ENCODE measurements around the gene YWHAH. TPM values are rescaled to one million over a fixed set of nuclear protein-coding genes. Genes with fewer than 3 reads are reported as not detected.
A peak's percentile ranks its signal among the peaks of the same experiment; 100 is the strongest.
"Not testable (repeated sequence)": the region's sequence is repeated elsewhere in the genome, so short reads cannot be mapped to it uniquely, and the experiment has no call there.

The YWHAH gene
- total RNA-seq, 1 donor from 2014 or later = 171 TPM

DNA sequence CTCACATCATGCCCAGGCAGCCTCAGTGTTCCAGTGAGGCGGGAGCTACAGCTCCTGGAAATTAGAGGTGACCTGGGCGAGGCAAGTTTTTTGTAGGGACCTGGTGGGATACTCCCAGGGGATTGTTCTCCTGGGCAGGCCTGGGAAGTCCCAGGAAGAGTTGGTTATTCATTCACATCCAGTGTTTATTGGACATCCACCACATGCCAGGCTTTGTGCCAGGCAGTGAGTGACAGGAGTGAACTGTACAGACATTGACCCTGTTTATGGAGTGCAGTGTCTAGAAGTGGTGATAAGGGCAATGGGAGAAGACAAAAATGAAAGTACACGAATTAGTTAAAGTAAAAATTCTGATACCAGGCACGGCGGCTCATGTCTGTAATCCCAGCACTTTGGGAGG, 29.4 kb downstream of the YWHAH start:
- Histone ChIP-seq H3K27me3 (ENCODE audit: low read depth) (no peaks in the 10 kb centered on the region), H3K36me3 (no peaks in the 10 kb centered on the region), H3K4me1 (peaks cover 14% of the 10 kb centered on the region), H3K9me3 (no peaks in the 10 kb centered on the region), H3K27ac (no peak overlapping the region), H3K4me3 (no peak overlapping the region)
- TF ChIP-seq, protein P1, sequence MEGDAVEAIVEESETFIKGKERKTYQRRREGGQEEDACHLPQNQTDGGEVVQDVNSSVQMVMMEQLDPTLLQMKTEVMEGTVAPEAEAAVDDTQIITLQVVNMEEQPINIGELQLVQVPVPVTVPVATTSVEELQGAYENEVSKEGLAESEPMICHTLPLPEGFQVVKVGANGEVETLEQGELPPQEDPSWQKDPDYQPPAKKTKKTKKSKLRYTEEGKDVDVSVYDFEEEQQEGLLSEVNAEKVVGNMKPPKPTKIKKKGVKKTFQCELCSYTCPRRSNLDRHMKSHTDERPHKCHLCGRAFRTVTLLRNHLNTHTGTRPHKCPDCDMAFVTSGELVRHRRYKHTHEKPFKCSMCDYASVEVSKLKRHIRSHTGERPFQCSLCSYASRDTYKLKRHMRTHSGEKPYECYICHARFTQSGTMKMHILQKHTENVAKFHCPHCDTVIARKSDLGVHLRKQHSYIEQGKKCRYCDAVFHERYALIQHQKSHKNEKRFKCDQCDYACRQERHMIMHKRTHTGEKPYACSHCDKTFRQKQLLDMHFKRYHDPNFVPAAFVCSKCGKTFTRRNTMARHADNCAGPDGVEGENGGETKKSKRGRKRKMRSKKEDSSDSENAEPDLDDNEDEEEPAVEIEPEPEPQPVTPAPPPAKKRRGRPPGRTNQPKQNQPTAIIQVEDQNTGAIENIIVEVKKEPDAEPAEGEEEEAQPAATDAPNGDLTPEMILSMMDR (IDR thresholded peaks at IDR 0.05) = no peak
- no peak for ATAC-seq
- intact Hi-C loops (cut with DNase I) = no loop called here
- DNase-seq = no peak

DNA sequence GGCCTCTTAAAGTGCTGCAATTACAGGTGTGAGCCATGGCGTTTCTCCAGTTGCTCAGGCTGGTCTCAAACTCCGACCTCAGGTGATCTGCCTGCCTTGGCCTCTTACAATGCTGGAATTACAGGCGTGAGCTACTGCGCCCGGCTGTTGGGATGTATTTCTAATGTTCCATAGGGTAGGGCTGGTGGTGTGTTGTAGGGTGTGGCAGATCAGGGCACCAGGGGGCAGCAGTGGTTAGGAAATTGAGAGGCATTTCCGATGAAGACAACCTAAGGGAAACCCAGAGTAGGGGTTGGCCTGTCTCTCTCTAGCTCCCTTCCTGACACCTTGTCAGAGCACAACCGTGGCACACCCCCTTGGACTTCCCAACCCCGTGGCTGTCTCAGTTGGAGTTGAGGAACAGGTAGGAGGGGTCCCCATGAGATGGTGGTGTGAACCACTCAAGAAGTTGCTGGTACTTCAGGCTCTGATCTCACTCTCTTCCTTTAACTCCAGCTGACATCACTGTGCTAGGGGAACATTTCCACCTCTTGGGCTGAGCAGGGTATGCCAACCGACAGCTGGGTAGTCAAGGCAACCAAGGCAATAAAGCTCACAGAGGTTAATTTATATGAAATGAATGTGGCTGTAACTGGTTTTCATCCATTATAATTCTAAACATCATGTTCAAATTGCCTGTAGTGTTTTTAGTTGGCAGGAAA, 33.0 kb downstream of the YWHAH start:
- Histone ChIP-seq H3K9me3 (no peaks in the 10 kb centered on the region), H3K27me3 (ENCODE audit: low read depth) (no peaks in the 10 kb centered on the region), H3K4me3 (no peak overlapping the region), H3K27ac (no peak overlapping the region), H3K36me3 (no peaks in the 10 kb centered on the region), H3K4me1 (no peaks in the 10 kb centered on the region)
- peak; percentile 84 to 90 for ATAC-seq
- TF ChIP-seq, protein P1 (IDR thresholded peaks at IDR 0.05) = peak; percentile 61
- DNase-seq = peak; percentile 70
- intact Hi-C loops (cut with DNase I) = no loop called here

DNA sequence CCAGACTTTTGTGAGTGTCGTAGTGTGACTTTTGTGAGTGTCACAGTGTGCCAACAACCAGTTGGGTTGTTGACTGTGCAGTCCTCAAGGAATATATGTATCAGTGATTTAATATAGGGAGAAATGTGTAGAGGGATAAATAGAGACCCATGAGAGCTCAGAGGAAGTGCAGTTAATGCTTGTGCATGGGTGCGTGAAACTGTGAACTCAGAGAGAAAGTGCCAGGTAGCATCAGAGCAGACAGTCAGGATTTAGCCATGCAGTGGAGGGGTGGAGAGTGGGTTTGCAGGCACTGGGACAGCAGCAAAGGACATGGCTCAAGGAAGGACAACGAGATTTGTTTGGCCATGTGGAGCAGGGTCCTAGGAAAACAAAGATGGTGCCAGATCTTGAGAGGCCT, 33.6 kb downstream of the YWHAH start:
- DNase-seq = no peak
- TF ChIP-seq, protein P1 (IDR thresholded peaks at IDR 0.05) = no peak
- no peak for ATAC-seq
- intact Hi-C loops (cut with DNase I) = no loop called here
- Histone ChIP-seq H3K27me3 (ENCODE audit: low read depth) (no peaks in the 10 kb centered on the region), H3K27ac (no peak overlapping the region), H3K4me3 (no peak overlapping the region), H3K9me3 (no peaks in the 10 kb centered on the region), H3K4me1 (no peaks in the 10 kb centered on the region), H3K36me3 (no peaks in the 10 kb centered on the region)

DNA sequence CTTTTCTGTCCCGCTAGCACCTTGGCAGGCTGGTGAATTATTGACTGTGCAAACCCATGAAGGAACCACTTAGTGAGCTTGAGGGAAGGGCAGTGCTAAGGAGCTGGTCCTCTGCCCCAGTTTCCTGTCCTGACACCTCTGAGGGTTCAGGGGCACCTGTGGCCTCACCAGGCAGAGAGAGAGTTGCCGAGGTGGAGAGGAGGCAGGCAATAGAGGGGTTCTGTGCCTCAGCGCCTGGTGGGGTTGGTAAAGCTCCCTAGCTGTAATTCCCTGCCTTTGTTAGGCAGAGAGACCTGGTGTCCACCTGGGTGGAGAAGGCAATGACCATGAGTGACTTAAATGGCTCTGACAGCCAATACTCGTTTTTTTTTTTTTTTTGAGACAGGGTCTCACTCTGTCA, 36.3 kb downstream of the YWHAH start:
- no peaks in the 10 kb centered on the region for H3K27me3 ChIP-seq (ENCODE audit: low read depth)
- no peak for DNase-seq
- no peak for ATAC-seq
- H3K4me3 ChIP-seq = no peak overlapping the region
- no peaks in the 10 kb centered on the region for H3K36me3 ChIP-seq
- H3K9me3 ChIP-seq = no peaks in the 10 kb centered on the region
- intact Hi-C loops (cut with DNase I) = no loop called here
- no peak overlapping the region for H3K27ac ChIP-seq
- TF ChIP-seq, protein P1 (IDR thresholded peaks at IDR 0.05) = no peak
- H3K4me1 ChIP-seq = no peaks in the 10 kb centered on the region

DNA sequence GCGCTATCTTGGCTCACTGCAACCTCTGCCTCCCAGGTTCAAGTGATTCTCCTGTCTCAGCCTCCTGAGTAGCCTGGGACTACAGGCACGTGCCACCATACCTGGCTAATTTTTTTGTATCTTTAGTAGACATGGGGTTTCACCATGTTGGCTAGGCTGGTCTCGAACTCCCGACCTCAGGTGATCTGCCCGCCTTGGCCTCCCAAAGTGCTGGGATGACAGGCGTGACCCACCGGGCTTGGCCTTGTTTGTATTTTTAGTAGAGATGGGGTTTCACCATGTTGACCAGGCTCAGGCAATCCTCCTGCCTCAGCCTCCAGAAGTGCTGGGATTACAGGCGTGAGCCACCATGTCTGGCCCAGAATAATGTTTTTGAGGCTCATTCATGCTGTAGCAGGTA, 37.6 kb downstream of the YWHAH start:
- DNase-seq; H3K4me1 ChIP-seq; H3K4me3 ChIP-seq; H3K27ac ChIP-seq; H3K27me3 ChIP-seq (ENCODE audit: low read depth); H3K36me3 ChIP-seq; intact Hi-C loops (cut with DNase I); ATAC-seq; H3K9me3 ChIP-seq: not testable (repeated sequence)

DNA sequence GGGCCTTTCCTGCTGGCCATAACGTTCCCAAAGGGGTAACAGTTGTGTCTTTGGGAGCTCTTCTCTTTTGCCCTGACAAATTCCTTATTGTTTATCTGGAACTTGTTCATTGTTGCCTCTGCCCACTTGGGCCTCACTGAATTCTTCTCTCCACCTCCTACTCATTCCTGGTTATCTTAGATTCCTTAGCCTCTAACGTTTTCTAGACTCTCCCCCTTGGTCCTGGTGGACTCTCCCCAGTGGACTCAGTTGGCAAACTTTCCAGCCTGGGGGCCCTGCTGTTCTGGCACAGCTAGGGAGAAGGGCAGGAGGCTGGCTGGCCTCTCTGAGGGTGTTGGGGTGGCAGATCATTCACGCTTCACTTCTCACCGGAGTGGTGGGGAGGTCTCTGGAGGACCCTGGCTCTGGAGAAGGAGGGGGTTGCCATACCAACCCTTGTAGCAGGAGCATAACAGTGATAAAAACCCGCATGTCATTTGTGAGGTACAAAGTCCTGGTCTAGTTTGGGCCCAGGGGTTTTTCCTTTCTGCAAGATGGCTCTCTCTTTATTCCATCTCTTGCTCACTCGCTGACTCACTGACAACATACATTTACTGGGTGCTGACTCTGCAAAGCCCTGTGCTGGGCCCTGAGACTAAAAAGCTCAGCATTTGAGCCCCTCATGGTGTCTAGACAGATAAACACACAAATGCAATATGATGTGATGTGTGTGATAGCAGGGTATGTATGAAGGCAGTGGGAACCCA, 39.7 kb downstream of the YWHAH start:
- Histone ChIP-seq H3K4me1 (no peaks in the 10 kb centered on the region), H3K27me3 (ENCODE audit: low read depth) (peaks cover 5% of the 10 kb centered on the region), H3K9me3 (no peaks in the 10 kb centered on the region), H3K36me3 (no peaks in the 10 kb centered on the region), H3K27ac (no peak overlapping the region), H3K4me3 (no peak overlapping the region)
- TF ChIP-seq, protein P1 (IDR thresholded peaks at IDR 0.05) = no peak
- no peak for ATAC-seq
- no peak for DNase-seq
- intact Hi-C loops (cut with DNase I) = no loop called here

Measured in lower lobe of right lung (tissue), 2 donors.